ENCODE measurements around the gene GJA10. TPM values are rescaled to one million over a fixed set of nuclear protein-coding genes. Genes with fewer than 3 reads are reported as not detected.

GJA10 gene
- total and polyA plus RNA-seq, 4 donors = not detected

- no peaks in the 10 kb centered on the region for H3K9me3 ChIP-seq (ENCODE audit: control insufficient read depth in 4 of 4, insufficient read depth in 3 of 4, low read length in 3 of 4)
- DNase-seq = peak; percentile 26 to 40 (median 39)
- H3K27ac ChIP-seq (ENCODE audit: low read depth in 1 of 2, low read length in 1 of 2) = peak overlapping the region in 1 of 2 donors; percentile 20
- H3K36me3 ChIP-seq (ENCODE audit: control insufficient read depth in 4 of 4, insufficient read depth in 4 of 4, low read length in 4 of 4) = peaks cover 0 to 17% (median 3%) of the 10 kb centered on the region in 4 donors
- peaks cover 0 to 12% (median 2%) of the 10 kb centered on the region in 5 donors for H3K4me1 ChIP-seq (ENCODE audit: control insufficient read depth in 5 of 5, insufficient read depth in 5 of 5, low read length in 5 of 5)
- WGBS, 2 donors = 58 to 71% methylated on average over 15 of the region's 15 CpGs
- TF ChIP-seq, protein P1, sequence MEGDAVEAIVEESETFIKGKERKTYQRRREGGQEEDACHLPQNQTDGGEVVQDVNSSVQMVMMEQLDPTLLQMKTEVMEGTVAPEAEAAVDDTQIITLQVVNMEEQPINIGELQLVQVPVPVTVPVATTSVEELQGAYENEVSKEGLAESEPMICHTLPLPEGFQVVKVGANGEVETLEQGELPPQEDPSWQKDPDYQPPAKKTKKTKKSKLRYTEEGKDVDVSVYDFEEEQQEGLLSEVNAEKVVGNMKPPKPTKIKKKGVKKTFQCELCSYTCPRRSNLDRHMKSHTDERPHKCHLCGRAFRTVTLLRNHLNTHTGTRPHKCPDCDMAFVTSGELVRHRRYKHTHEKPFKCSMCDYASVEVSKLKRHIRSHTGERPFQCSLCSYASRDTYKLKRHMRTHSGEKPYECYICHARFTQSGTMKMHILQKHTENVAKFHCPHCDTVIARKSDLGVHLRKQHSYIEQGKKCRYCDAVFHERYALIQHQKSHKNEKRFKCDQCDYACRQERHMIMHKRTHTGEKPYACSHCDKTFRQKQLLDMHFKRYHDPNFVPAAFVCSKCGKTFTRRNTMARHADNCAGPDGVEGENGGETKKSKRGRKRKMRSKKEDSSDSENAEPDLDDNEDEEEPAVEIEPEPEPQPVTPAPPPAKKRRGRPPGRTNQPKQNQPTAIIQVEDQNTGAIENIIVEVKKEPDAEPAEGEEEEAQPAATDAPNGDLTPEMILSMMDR (IDR thresholded peaks at IDR 0.05; ENCODE audit: control extremely low read depth, extremely low read depth) = no peak
- no peaks in the 10 kb centered on the region for H3K27me3 ChIP-seq (ENCODE audit: control insufficient read depth in 3 of 3, insufficient read depth in 3 of 3, low read length in 2 of 3)
- H3K9ac ChIP-seq (ENCODE audit: insufficient read depth in 1 of 2, low read length in 2 of 2) = peak overlapping the region in 1 of 2 donors; percentile 24
- peak; percentile 49 for ATAC-seq (ENCODE audit: insufficient read depth, low FRiP score)
- H3K4me3 ChIP-seq = no peak overlapping the region
These were observed 46.9 kb downstream of the GJA10 start for GRCh38 chr6:89941031-89941762.

- Histone ChIP-seq H3K27ac (ENCODE audit: low read depth in 1 of 2, low read length in 1 of 2) (no peak overlapping the region), H3K4me3 (no peak overlapping the region), H3K9ac (ENCODE audit: insufficient read depth in 1 of 2, low read length in 2 of 2) (no peak overlapping the region), H3K9me3 (ENCODE audit: control insufficient read depth in 4 of 4, insufficient read depth in 3 of 4, low read length in 3 of 4) (no peaks in the 10 kb centered on the region), H3K27me3 (ENCODE audit: control insufficient read depth in 3 of 3, insufficient read depth in 3 of 3, low read length in 2 of 3) (no peaks in the 10 kb centered on the region), H3K4me1 (ENCODE audit: control insufficient read depth in 5 of 5, insufficient read depth in 5 of 5, low read length in 5 of 5) (peaks cover 0 to 12% (median 2%) of the 10 kb centered on the region in 5 donors), H3K36me3 (ENCODE audit: control insufficient read depth in 4 of 4, insufficient read depth in 4 of 4, low read length in 4 of 4) (peaks cover 0 to 11% (median 3%) of the 10 kb centered on the region in 4 donors)
- WGBS, 2 donors = 72 to 85% methylated on average over 6 of the region's 6 CpGs
- TF ChIP-seq, protein P1 (IDR thresholded peaks at IDR 0.05; ENCODE audit: control extremely low read depth, extremely low read depth) = no peak
- ATAC-seq (ENCODE audit: insufficient read depth, low FRiP score) (no peak), DNase-seq (peak in 2 of 3 donors; percentile 17 to 46)
These were observed 47.7 kb downstream of the GJA10 start for GRCh38 chr6:89941763-89942497.

- Histone ChIP-seq H3K9me3 (ENCODE audit: control insufficient read depth in 4 of 4, insufficient read depth in 3 of 4, low read length in 3 of 4) (no peaks in the 10 kb centered on the region), H3K36me3 (ENCODE audit: control insufficient read depth in 4 of 4, insufficient read depth in 4 of 4, low read length in 4 of 4) (peaks cover 0 to 11% (median 3%) of the 10 kb centered on the region in 4 donors), H3K4me3 (no peak overlapping the region), H3K27ac (ENCODE audit: low read depth in 1 of 2, low read length in 1 of 2) (no peak overlapping the region), H3K9ac (ENCODE audit: insufficient read depth in 1 of 2, low read length in 2 of 2) (no peak overlapping the region), H3K4me1 (ENCODE audit: control insufficient read depth in 5 of 5, insufficient read depth in 5 of 5, low read length in 5 of 5) (peaks cover 0 to 12% (median 2%) of the 10 kb centered on the region in 5 donors), H3K27me3 (ENCODE audit: control insufficient read depth in 3 of 3, insufficient read depth in 3 of 3, low read length in 2 of 3) (no peaks in the 10 kb centered on the region)
- TF ChIP-seq, protein P1 (IDR thresholded peaks at IDR 0.05; ENCODE audit: control extremely low read depth, extremely low read depth) = no peak
- no peak for ATAC-seq (ENCODE audit: insufficient read depth, low FRiP score)
- no peak for DNase-seq
- WGBS, 2 donors = 96 to 99% methylated on average over 8 of the region's 8 CpGs
These were observed 48.3 kb downstream of the GJA10 start for GRCh38 chr6:89942601-89943000.
